ENCODE data around the gene FKBP15. TPM values are rescaled to one million over a fixed set of nuclear protein-coding genes. Genes with fewer than 3 reads are reported as not detected.
"Not testable (repeated sequence)": the region's sequence is repeated elsewhere in the genome, so short reads cannot be mapped to it uniquely, and the experiment has no call there.

The FKBP15 gene, protein sequence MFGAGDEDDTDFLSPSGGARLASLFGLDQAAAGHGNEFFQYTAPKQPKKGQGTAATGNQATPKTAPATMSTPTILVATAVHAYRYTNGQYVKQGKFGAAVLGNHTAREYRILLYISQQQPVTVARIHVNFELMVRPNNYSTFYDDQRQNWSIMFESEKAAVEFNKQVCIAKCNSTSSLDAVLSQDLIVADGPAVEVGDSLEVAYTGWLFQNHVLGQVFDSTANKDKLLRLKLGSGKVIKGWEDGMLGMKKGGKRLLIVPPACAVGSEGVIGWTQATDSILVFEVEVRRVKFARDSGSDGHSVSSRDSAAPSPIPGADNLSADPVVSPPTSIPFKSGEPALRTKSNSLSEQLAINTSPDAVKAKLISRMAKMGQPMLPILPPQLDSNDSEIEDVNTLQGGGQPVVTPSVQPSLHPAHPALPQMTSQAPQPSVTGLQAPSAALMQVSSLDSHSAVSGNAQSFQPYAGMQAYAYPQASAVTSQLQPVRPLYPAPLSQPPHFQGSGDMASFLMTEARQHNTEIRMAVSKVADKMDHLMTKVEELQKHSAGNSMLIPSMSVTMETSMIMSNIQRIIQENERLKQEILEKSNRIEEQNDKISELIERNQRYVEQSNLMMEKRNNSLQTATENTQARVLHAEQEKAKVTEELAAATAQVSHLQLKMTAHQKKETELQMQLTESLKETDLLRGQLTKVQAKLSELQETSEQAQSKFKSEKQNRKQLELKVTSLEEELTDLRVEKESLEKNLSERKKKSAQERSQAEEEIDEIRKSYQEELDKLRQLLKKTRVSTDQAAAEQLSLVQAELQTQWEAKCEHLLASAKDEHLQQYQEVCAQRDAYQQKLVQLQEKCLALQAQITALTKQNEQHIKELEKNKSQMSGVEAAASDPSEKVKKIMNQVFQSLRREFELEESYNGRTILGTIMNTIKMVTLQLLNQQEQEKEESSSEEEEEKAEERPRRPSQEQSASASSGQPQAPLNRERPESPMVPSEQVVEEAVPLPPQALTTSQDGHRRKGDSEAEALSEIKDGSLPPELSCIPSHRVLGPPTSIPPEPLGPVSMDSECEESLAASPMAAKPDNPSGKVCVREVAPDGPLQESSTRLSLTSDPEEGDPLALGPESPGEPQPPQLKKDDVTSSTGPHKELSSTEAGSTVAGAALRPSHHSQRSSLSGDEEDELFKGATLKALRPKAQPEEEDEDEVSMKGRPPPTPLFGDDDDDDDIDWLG
- total RNA-seq = 33.9 and 36.7 TPM in 2 replicates

DNA sequence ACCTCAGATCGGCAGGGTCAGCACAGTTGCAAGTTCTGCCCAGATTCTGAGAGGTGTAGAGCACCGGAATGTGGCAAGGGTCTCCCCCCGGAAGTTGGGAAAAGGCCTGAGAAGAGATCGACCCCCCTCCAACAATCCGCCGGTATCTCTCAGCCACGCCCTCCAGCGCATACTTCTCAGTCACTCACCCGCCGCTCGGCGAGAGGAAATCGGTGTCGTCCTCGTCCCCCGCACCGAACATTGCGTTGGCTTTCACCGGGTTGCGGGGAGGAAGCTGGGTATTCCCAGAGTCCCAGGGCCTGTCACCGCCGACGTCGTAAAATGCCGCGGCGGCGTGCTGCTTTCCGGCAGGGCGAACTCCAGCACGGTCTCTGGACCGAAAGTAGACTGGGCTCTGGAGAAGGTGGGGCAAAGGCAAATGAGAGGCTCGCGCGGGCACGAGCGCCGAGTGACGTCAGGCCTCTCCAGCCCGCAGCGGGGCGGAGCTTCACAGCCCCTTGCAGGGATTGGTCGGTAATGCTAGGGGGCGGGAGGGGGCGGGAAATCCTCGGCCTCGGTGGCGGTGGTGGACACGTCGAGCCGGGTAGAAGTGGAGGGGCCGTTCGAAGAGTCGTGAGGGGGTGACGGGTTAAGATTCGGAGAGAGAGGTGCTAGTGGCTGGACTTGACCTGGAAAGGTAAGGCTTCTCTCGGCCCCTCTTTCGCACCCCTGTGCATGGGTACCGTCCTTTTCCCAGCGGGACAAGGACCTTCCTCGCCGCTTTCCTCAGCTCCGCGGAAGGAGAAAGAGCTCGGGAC, at the start of gene FKBP15, which contains the start of gene SLC31A1:
Gene FKBP15, minus strand, starts transcription at position 275 of the 797 bp plus-strand sequence. Its CDS starts 34 bp downstream, at position 241.
Gene SLC31A1, plus strand, starts transcription at position 542 of the 797 bp plus-strand sequence. CDS start 34,605 bp downstream, outside the sequence.
- Mint-ChIP-seq H3K9me3 (no peaks in the 10 kb centered on the region), H3K27me3 (no peaks in the 10 kb centered on the region), H3K4me1 (peaks cover 53% of the 10 kb centered on the region)

DNA sequence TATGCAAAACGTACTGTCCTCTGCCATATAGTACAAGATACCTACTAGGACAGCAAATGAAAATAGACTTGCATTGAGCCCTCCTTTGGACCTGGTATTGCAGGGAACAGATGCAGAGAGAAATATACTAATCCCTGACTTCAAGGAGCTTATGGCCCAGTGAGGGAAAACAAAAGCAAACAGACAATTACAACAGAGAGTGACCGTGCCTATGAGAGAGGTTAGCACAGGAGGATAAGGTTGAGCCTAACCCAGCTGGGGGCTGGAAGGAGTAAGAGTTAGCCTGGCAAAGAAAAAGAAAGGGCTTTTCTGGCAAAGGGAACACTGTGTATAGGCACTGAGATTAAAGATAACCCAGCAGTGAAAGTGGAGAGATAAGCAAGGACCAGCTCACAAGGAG, 48.8 kb upstream of the FKBP15 start:
- no peak for DNase-seq
- H3K4me1 Mint-ChIP-seq = peaks cover 18% of the 10 kb centered on the region
- H3K27me3 Mint-ChIP-seq = no peaks in the 10 kb centered on the region
- peak overlapping the region; percentile 70 for H3K27ac Mint-ChIP-seq
- no peaks in the 10 kb centered on the region for H3K9me3 Mint-ChIP-seq
- intact Hi-C loops (cut with micrococcal nuclease) = loop anchor here (10.0 kb wide), 1 partner anchor 245 kb away; no protein-coding TSS in a partner anchor
- H3K4me3 Mint-ChIP-seq = no peak overlapping the region
- peaks cover 46% of the 10 kb centered on the region for H3K36me3 Mint-ChIP-seq (ENCODE audit: low read depth)

More for the DNA sequence above, at the start of gene FKBP15, which contains the start of gene SLC31A1:
- H3K4me3 Mint-ChIP-seq = peak within 1 kb of the TSS; percentile 94
- intact Hi-C loops (cut with micrococcal nuclease) = loop anchor here (1.0 to 10.0 kb wide), 10 partner anchors 53 to 889 kb away; partner anchors contain the start of genes ALAD, C9orf43, KIAA1958 and POLE3
- DNase-seq = peak; percentile 99
- peaks cover 17% of the 10 kb centered on the region for H3K36me3 Mint-ChIP-seq (ENCODE audit: low read depth)
- H3K27ac Mint-ChIP-seq = peak within 1 kb of the TSS; percentile 94

DNA sequence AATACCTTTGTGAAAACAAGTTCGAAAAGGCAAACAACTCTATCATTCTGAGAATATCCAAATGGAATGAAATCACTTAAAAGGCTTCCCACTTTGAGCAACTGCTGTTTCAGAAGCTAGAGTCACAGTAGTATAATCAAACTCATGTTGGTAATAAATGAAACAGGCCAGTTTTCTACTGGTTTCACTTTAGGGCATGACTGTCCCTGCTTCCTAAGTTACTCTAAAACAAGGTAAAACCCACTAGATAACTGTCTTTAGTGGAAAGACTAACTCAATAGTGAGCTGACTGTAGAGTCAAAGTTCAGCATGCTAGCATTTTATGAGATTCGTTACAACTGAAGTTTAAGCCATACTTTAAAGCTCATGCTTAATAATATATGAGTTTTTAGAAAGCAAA, 48.3 kb upstream of the FKBP15 start:
- DNase-seq = no peak
- Mint-ChIP-seq H3K9me3 (no peaks in the 10 kb centered on the region), H3K27ac (peak overlapping the region; percentile 70), H3K4me1 (peaks cover 18% of the 10 kb centered on the region), H3K27me3 (no peaks in the 10 kb centered on the region), H3K4me3 (no peak overlapping the region), H3K36me3 (ENCODE audit: low read depth) (peaks cover 48% of the 10 kb centered on the region)
- intact Hi-C loops (cut with micrococcal nuclease) = no loop called here

DNA sequence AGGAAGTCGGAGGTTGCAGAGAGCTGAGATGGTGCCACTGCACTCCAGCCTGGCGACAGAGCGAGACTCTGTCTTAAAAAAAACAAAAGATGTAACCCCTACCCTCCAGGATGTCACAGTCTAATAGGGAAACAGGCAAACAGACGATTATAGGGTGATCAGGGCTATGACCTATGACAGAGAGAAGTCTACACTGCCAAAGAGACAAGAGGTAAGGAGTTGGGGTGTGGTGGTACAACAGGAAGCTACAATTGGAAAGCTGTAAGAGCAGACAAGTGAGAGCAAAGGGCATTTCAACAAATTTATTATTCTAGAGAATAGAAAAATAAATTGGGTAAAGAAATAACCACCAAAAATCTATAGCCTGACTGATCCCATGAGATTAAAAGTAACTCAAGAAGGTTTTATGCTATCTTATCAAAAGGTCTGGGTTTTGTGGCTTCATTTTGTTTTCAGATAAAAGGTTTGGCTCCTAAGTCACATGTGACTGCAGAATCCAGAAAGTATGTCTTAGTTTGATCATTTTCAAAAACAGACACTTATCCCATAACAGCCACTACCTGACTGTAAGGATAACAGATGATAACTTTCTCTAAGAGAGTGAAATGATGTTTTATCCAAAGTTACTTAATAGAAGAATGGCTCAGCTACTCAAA, 47.0 kb upstream of the FKBP15 start:
- Mint-ChIP-seq H3K36me3 (ENCODE audit: low read depth) (peaks cover 46% of the 10 kb centered on the region), H3K9me3 (no peaks in the 10 kb centered on the region), H3K4me1 (peaks cover 10% of the 10 kb centered on the region), H3K27ac (no peak overlapping the region), H3K4me3 (no peak overlapping the region), H3K27me3 (no peaks in the 10 kb centered on the region)
- DNase-seq = no peak
- intact Hi-C loops (cut with micrococcal nuclease) = no loop called here

DNA sequence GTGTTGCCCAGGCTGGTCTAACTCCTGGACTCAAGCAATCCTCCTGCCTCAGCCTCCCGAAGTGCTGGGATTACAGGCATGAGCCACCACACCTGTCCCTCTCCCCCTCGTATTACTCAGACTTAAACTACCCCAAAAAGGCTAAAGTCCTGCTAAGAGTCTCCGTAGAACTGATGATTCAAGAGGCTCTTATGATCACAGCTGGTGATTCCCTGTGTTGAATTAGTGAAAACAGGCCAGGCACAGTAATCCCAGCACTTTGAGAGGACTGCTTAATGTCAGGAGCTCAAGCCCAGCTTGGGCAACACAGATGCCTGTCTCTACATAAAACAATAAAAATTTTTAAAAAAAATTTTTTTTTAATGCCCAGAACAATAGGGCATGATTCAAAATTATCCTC, 45.1 kb upstream of the FKBP15 start:
- no peak overlapping the region for H3K4me3 Mint-ChIP-seq
- no peak for DNase-seq
- intact Hi-C loops (cut with micrococcal nuclease) = no loop called here
- peaks cover 10% of the 10 kb centered on the region for H3K4me1 Mint-ChIP-seq
- H3K27me3 Mint-ChIP-seq = no peaks in the 10 kb centered on the region
- no peak overlapping the region for H3K27ac Mint-ChIP-seq
- peaks cover 40% of the 10 kb centered on the region for H3K36me3 Mint-ChIP-seq (ENCODE audit: low read depth)
- no peaks in the 10 kb centered on the region for H3K9me3 Mint-ChIP-seq

DNA sequence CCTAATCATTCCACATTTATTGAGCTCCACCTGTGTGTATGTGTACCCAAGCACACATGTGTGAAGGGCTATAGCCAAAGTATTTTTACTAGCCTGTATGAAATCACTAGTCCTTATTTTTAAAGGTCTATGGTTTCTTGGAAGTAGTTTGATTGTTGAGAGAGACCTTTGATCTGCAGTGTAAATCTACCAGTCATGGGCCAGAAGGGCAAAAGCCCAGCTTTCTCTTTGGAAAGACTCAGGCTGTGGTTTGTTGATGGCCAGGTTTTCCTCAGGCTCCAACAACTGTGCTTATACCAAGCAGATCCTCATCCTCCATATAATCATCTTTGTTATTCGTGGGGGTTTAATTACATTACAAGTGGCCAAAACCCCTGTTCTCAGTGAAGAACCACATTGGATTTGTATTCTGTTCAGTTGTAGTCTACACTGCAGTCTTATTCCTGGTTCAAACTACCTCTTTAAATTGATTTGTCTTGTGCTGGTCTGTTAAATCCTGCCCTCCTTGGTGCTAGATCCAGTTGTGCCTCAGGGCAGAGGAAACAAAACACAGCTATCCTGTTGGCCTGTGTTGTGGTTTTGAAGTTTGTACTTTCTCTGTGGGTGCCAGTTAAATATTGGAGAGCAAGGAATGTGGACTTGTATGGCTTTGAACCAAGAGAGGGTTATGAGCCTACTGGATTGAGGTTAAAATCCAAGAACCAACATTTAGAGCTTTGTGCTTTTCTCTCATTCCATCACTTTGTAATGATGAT, 41.0 kb upstream of the FKBP15 start:
- no peaks in the 10 kb centered on the region for H3K4me1 Mint-ChIP-seq
- H3K36me3 Mint-ChIP-seq (ENCODE audit: low read depth) = peaks cover 33% of the 10 kb centered on the region
- H3K4me3 Mint-ChIP-seq = no peak overlapping the region
- intact Hi-C loops (cut with micrococcal nuclease) = no loop called here
- DNase-seq = no peak
- H3K27me3 Mint-ChIP-seq = no peaks in the 10 kb centered on the region
- H3K27ac Mint-ChIP-seq = no peak overlapping the region
- H3K9me3 Mint-ChIP-seq = no peaks in the 10 kb centered on the region

DNA sequence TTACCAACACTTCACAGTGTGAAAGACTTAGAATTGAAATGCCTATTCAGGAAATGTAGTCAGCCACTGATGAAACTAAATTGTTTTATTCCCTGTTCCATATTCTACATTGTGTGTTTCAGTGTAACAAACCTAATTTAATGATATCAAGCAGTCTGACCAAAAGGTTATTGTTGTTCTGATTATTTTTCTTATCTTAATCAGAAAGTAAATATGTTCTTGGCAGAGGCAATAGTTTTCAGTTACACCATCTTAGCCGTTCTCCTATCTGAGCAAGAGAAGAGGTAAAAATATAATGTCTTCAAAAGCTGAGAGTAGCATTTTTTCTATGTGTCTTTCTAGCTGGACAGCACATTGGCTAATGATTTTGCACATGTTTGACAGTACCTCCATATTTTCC, 37.2 kb upstream of the FKBP15 start:
- Mint-ChIP-seq H3K4me3 (no peak overlapping the region), H3K27me3 (no peaks in the 10 kb centered on the region), H3K36me3 (ENCODE audit: low read depth) (peaks cover 27% of the 10 kb centered on the region), H3K27ac (no peak overlapping the region), H3K9me3 (no peaks in the 10 kb centered on the region), H3K4me1 (no peaks in the 10 kb centered on the region)
- DNase-seq = no peak
- intact Hi-C loops (cut with micrococcal nuclease) = no loop called here

DNA sequence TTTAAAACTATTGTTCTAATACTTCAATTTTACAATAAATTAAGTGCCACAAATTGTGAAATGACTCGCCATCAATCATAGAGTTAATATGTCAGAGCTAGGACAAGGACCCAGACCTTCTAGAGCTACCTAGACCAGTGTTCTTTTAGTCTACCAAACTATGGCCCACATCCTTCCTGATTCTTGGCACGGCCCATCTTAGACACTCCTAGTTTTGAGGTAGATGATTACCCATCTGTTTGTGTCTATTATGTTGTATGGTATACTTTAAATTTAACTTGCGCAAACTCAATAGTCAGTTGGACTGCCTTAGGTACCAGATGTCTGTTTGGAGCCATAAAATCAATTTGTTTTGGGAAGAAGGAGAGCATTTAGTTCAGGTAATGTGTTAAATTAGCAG, 36.8 kb upstream of the FKBP15 start:
- no peaks in the 10 kb centered on the region for H3K4me1 Mint-ChIP-seq
- intact Hi-C loops (cut with micrococcal nuclease) = no loop called here

DNA sequence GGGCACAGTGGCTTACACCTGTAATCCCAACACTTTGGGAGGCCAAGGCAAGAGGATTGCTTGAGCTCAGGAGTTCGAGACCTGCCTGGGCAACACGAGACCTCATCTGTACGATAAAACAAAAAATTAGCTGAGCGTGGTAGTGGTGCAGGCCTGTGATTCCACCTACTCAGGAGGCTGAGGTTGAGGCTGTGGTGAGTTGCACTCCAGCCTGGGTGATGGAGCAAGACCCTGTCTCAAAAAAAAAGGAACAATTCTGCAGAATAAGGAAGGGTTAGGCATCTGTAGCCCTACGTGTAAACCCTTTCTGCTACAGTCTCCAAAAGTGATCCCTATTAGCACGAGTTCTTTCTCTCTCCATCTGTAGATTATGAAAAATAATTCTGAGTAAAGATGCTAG, 34.4 kb upstream of the FKBP15 start:
- Mint-ChIP-seq H3K27me3 (no peaks in the 10 kb centered on the region), H3K9me3 (no peaks in the 10 kb centered on the region), H3K4me1 (no peaks in the 10 kb centered on the region), H3K4me3 (no peak overlapping the region), H3K27ac (no peak overlapping the region), H3K36me3 (ENCODE audit: low read depth) (peaks cover 21% of the 10 kb centered on the region)
- intact Hi-C loops (cut with micrococcal nuclease) = no loop called here
- no peak for DNase-seq

More for the DNA sequence above, 36.8 kb upstream of the FKBP15 start:
- Mint-ChIP-seq H3K27me3 (no peaks in the 10 kb centered on the region), H3K4me3 (no peak overlapping the region), H3K9me3 (no peaks in the 10 kb centered on the region), H3K36me3 (ENCODE audit: low read depth) (peaks cover 25% of the 10 kb centered on the region), H3K27ac (no peak overlapping the region)
- DNase-seq = no peak

DNA sequence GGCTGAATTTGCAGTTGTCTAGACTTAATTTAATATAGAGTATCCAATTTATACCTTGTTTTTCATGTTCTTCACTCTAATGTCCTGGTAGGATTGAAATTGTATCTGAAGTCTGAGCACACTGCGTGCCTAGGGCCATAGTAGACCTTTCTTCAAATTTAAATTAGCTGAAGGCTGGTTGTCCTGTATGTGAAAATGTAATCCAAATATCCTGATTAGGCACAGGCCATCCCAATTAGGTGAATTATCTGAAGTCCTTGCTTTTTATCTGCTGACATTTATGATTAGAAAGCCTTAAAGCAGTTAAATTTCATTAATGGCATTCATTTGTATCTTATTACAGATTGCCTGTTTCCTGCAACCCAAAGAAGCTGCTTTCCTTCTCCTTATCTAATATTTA, 33.9 kb upstream of the FKBP15 start:
- peaks cover 17% of the 10 kb centered on the region for H3K36me3 Mint-ChIP-seq (ENCODE audit: low read depth)
- H3K4me3 Mint-ChIP-seq = no peak overlapping the region
- H3K27me3 Mint-ChIP-seq = no peaks in the 10 kb centered on the region
- no peaks in the 10 kb centered on the region for H3K4me1 Mint-ChIP-seq
- intact Hi-C loops (cut with micrococcal nuclease) = no loop called here
- no peak for DNase-seq
- no peak overlapping the region for H3K27ac Mint-ChIP-seq
- no peaks in the 10 kb centered on the region for H3K9me3 Mint-ChIP-seq

DNA sequence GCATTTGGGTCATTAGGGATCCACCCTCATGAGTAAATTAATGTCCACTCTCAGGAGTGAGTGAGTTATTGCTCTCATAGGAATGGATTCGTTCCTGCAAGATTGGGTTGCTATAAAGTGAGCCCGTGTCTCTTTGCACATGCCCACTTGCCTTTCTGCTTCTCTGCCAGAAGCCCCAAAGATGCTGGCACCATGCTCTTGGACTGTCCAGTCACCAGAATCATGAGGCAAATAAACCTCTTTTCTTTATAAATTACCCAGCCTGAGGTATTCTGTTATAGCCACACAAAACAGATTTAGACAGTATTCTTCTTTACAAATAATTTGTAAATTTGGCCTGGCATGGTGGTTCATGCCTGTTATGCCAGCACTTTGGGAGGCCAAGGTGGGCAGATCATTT, 29.7 kb upstream of the FKBP15 start:
- Mint-ChIP-seq H3K9me3 (peaks cover 5% of the 10 kb centered on the region), H3K36me3 (ENCODE audit: low read depth) (peaks cover 9% of the 10 kb centered on the region), H3K27ac (no peak overlapping the region), H3K4me1 (no peaks in the 10 kb centered on the region), H3K4me3 (no peak overlapping the region), H3K27me3 (no peaks in the 10 kb centered on the region)
- intact Hi-C loops (cut with micrococcal nuclease) = no loop called here
- DNase-seq = no peak

DNA sequence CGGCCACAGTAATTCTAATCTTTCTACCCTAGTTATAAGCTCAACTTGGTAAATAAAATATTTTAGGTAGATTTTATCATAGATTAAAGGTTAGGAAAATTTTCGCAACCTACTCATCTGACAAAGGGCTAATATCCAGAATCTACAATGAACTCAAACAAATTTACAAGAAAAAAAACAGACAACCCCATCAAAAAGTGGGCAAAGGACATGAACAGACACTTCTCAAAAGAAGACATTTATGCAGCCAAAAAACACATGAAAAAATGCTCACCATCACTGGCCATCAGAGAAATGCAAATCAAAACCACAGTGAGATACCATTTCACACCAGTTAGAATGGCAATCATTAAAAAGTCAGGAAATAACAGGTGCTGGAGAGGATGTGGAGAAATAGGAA, 28.6 kb upstream of the FKBP15 start:
- H3K27me3 Mint-ChIP-seq; DNase-seq; intact Hi-C loops (cut with micrococcal nuclease); H3K4me1 Mint-ChIP-seq; H3K36me3 Mint-ChIP-seq (ENCODE audit: low read depth); H3K27ac Mint-ChIP-seq; H3K4me3 Mint-ChIP-seq; H3K9me3 Mint-ChIP-seq: not testable (repeated sequence)
